Measurements from ENCODE around the gene GNG8. TPM values are rescaled to one million over a fixed set of nuclear protein-coding genes. Genes with fewer than 3 reads are reported as not detected.
A peak's percentile ranks its signal among the peaks of the same experiment; 100 is the strongest.

Gene GNG8
- total and polyA plus RNA-seq, 9 of the 15 experiments (the other 6 are each of a cell fraction or from before 2014, with no cell fraction given), result 1.3 TPM; not detected in 8

DNA sequence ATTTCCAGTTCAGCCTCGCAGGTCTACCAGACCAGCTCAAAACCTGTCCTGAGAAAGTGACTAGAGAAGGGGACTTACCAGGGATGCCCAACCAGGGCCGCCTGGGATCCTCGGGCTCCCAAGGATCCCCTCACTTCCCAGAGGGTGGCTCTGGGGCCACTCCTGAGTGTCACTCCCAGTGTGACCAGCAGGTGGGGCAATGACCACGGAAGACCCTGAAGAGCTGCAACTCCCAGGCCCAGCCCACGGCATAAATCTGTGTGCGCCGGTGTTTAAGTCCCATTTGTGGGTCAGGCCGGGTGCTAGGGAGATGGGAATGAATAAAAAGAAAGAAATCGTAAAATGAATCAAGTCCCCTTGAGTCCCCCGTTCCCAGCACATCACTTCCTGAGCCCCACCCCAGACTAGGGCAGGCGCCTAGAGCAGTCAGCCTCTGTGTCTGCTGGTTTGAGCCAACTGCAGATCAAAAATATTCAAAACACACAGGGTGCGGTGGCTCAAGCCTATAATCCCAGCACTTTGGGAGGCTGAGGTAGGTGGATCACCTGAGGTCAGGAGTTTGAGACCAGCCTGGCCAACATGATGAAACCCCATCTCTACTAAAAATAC lies 21.8 kb downstream of the GNG8 start (continued):
- TF ChIP-seq, protein P1, sequence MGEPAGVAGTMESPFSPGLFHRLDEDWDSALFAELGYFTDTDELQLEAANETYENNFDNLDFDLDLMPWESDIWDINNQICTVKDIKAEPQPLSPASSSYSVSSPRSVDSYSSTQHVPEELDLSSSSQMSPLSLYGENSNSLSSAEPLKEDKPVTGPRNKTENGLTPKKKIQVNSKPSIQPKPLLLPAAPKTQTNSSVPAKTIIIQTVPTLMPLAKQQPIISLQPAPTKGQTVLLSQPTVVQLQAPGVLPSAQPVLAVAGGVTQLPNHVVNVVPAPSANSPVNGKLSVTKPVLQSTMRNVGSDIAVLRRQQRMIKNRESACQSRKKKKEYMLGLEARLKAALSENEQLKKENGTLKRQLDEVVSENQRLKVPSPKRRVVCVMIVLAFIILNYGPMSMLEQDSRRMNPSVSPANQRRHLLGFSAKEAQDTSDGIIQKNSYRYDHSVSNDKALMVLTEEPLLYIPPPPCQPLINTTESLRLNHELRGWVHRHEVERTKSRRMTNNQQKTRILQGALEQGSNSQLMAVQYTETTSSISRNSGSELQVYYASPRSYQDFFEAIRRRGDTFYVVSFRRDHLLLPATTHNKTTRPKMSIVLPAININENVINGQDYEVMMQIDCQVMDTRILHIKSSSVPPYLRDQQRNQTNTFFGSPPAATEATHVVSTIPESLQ (CRISPR knock-in tag; IDR thresholded peaks at IDR 0.05), result no peak
- TF ChIP-seq STAG1 (CRISPR knock-in tag; IDR thresholded peaks at IDR 0.05; ENCODE audit: borderline replicate concordance) (peak; percentile 68; the same call in 1 of the 2 replicates), RFX7 (CRISPR knock-in tag; IDR thresholded peaks at IDR 0.05) (no peak), JUN (IDR thresholded peaks at IDR 0.05; ENCODE audit: borderline replicate concordance, low read depth, low read length) (no peak), JUN (CRISPR knock-in tag; IDR thresholded peaks at IDR 0.05; ENCODE audit: borderline replicate concordance) (no peak), ILF3 (IDR thresholded peaks at IDR 0.05; ENCODE audit: borderline replicate concordance) (no peak), RAD21 (CRISPR knock-in tag; conservative IDR thresholded peaks at IDR 0.05 in 1 of 2, IDR thresholded peaks at IDR 0.05 in 1 of 2) (peak; percentile 83 to 92), KLF10 (CRISPR knock-in tag; IDR thresholded peaks at IDR 0.05) (no peak), FOS (IDR thresholded peaks at IDR 0.05; ENCODE audit: extremely low read depth, insufficient read length) (no peak), POLR3A (IDR thresholded peaks at IDR 0.05; ENCODE audit: borderline replicate concordance, extremely low read depth, insufficient read depth, insufficient read length) (no peak), BACH1 (tag; IDR thresholded peaks at IDR 0.05) (no peak), RBM34 (IDR thresholded peaks at IDR 0.05; ENCODE audit: borderline replicate concordance, insufficient read depth, low read length) (no peak)
- TF ChIP-seq, protein P2, sequence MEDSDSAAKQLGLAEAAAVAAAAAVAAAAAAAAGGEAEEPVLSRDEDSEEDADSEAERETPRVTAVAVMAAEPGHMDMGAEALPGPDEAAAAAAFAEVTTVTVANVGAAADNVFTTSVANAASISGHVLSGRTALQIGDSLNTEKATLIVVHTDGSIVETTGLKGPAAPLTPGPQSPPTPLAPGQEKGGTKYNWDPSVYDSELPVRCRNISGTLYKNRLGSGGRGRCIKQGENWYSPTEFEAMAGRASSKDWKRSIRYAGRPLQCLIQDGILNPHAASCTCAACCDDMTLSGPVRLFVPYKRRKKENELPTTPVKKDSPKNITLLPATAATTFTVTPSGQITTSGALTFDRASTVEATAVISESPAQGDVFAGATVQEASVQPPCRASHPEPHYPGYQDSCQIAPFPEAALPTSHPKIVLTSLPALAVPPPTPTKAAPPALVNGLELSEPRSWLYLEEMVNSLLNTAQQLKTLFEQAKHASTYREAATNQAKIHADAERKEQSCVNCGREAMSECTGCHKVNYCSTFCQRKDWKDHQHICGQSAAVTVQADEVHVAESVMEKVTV (CRISPR knock-in tag; IDR thresholded peaks at IDR 0.05), result peak; percentile 72
- TF ChIP-seq, protein P3, sequence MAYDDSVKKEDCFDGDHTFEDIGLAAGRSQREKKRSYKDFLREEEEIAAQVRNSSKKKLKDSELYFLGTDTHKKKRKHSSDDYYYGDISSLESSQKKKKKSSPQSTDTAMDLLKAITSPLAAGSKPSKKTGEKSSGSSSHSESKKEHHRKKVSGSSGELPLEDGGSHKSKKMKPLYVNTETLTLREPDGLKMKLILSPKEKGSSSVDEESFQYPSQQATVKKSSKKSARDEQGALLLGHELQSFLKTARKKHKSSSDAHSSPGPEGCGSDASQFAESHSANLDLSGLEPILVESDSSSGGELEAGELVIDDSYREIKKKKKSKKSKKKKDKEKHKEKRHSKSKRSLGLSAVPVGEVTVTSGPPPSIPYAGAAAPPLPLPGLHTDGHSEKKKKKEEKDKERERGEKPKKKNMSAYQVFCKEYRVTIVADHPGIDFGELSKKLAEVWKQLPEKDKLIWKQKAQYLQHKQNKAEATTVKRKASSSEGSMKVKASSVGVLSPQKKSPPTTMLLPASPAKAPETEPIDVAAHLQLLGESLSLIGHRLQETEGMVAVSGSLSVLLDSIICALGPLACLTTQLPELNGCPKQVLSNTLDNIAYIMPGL (CRISPR knock-in tag; IDR thresholded peaks at IDR 0.05), result no peak
- TF ChIP-seq, protein P4, sequence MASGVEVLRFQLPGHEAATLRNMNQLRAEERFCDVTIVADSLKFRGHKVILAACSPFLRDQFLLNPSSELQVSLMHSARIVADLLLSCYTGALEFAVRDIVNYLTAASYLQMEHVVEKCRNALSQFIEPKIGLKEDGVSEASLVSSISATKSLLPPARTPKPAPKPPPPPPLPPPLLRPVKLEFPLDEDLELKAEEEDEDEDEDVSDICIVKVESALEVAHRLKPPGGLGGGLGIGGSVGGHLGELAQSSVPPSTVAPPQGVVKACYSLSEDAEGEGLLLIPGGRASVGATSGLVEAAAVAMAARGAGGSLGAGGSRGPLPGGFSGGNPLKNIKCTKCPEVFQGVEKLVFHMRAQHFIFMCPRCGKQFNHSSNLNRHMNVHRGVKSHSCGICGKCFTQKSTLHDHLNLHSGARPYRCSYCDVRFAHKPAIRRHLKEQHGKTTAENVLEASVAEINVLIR (CRISPR knock-in tag; IDR thresholded peaks at IDR 0.05), result no peak
- TF ChIP-seq, protein P5, sequence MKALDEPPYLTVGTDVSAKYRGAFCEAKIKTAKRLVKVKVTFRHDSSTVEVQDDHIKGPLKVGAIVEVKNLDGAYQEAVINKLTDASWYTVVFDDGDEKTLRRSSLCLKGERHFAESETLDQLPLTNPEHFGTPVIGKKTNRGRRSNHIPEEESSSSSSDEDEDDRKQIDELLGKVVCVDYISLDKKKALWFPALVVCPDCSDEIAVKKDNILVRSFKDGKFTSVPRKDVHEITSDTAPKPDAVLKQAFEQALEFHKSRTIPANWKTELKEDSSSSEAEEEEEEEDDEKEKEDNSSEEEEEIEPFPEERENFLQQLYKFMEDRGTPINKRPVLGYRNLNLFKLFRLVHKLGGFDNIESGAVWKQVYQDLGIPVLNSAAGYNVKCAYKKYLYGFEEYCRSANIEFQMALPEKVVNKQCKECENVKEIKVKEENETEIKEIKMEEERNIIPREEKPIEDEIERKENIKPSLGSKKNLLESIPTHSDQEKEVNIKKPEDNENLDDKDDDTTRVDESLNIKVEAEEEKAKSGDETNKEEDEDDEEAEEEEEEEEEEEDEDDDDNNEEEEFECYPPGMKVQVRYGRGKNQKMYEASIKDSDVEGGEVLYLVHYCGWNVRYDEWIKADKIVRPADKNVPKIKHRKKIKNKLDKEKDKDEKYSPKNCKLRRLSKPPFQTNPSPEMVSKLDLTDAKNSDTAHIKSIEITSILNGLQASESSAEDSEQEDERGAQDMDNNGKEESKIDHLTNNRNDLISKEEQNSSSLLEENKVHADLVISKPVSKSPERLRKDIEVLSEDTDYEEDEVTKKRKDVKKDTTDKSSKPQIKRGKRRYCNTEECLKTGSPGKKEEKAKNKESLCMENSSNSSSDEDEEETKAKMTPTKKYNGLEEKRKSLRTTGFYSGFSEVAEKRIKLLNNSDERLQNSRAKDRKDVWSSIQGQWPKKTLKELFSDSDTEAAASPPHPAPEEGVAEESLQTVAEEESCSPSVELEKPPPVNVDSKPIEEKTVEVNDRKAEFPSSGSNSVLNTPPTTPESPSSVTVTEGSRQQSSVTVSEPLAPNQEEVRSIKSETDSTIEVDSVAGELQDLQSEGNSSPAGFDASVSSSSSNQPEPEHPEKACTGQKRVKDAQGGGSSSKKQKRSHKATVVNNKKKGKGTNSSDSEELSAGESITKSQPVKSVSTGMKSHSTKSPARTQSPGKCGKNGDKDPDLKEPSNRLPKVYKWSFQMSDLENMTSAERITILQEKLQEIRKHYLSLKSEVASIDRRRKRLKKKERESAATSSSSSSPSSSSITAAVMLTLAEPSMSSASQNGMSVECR (CRISPR knock-in tag; IDR thresholded peaks at IDR 0.05), result no peak

All from K562 (cell line).